WI38 (cell line): ENCODE measurements around the gene STK4.

Experiments used
- H3K4me3 ChIP-seq: 2 replicates; pipeline ENCODE4 v1.5.1; 2011; ENCODE audit warnings: low read depth, mild to moderate bottlenecking, control low read depth, low read length
- CTCF ChIP-seq: IDR thresholded peaks from 2 replicates; pipeline ENCODE4 v1.5.1; 2012; ENCODE audit warnings: low read depth, mild to moderate bottlenecking, control low read depth, low read length

STK4 gene

GRCh38 chr20:45118028-45118427 lies 151.7 kb downstream of the STK4 start:
- no peak overlapping the region for H3K4me3 ChIP-seq
- no peak for TF ChIP-seq CTCF

- H3K4me3 ChIP-seq = no peak overlapping the region
- no peak for TF ChIP-seq CTCF
Observed at GRCh38 chr20:45119556-45120266, 153.4 kb downstream of the STK4 start.

- TF ChIP-seq CTCF = no peak
- no peak overlapping the region for H3K4me3 ChIP-seq
Observed at GRCh38 chr20:45121388-45121787, 155.1 kb downstream of the STK4 start.

- no peak for TF ChIP-seq CTCF
- no peak within 1 kb of the TSS for H3K4me3 ChIP-seq
Observed at GRCh38 chr20:45124365-45124764, 158.1 kb downstream of the STK4 start, which contains the start of gene WFDC12. WFDC12 (minus strand) TSS chr20:45124465; CDS start chr20:45124447, 18 bp downstream.

GRCh38 chr20:45128099-45128498 lies 161.8 kb downstream of the STK4 start:
- H3K4me3 ChIP-seq = no peak overlapping the region
- TF ChIP-seq CTCF = no peak
